HG02623 (cell line): ENCODE data around the gene MYL11.
"Not testable (repeated sequence)": the region's sequence is repeated elsewhere in the genome, so short reads cannot be mapped to it uniquely, and the experiment has no call there.

Experiments
- ATAC-seq: cut with Tn5 transposase; IDR thresholded peaks from one replicate; pipeline ENCODE4 v1.9.1; 2021; ENCODE audit warnings: moderate library complexity; ENCODE audit not compliant: unreplicated experiment

The MYL11 gene

GRCh38 chr16:30395155-30395991 is 20.8 kb downstream of the MYL11 start, which contains the start of gene ZNF48:
Gene ZNF48 (plus strand): TSS chr16:30395420. CDS start chr16:30395795, 375 bp downstream.
- peak; percentile 74 for ATAC-seq

GRCh38 chr16:30395992-30396585 is 21.5 kb downstream of the MYL11 start:
- no peak for ATAC-seq

- not testable (repeated sequence) for ATAC-seq
These were observed 22.0 kb downstream of the MYL11 start for GRCh38 chr16:30396627-30397026.

GRCh38 chr16:30397056-30397455 is 22.5 kb downstream of the MYL11 start:
- no peak for ATAC-seq

GRCh38 chr16:30397776-30398660 is 23.4 kb downstream of the MYL11 start:
- ATAC-seq: no peak

DNA sequence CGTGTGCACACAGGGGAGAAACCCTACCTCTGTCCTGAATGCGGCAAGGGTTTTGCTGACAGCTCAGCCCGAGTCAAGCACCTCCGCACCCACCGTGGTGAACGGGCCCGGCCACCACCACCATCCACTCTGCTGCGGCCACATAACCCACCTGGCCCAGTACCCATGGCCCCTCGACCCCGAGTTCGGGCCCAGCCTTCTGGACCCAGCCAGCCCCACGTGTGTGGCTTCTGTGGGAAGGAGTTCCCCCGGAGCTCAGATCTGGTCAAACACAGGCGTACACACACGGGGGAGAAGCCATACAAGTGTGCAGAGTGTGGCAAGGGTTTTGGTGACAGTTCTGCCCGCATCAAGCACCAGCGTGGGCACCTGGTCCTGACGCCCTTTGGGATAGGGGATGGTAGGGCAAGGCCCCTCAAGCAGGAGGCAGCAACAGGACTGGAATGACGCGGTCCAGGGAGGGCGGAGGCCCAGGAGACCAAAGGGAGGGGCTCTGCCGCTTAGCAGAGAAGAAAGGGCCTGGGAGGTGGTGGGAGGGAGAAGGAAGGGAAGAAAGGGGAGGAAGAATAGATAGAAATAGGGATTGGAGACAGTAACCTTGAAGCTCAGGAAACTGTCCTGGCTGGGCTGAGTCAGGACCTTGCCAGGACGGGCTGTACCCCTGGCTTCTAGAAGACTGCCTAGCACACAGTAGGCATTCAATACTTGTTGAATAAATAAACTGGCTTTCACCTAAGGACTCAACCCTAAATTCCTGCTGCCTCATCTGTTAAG is 24.2 kb downstream of the MYL11 start:
- no peak for ATAC-seq

- no peak for ATAC-seq
These were observed 25.0 kb downstream of the MYL11 start for GRCh38 chr16:30399435-30400186.

DNA sequence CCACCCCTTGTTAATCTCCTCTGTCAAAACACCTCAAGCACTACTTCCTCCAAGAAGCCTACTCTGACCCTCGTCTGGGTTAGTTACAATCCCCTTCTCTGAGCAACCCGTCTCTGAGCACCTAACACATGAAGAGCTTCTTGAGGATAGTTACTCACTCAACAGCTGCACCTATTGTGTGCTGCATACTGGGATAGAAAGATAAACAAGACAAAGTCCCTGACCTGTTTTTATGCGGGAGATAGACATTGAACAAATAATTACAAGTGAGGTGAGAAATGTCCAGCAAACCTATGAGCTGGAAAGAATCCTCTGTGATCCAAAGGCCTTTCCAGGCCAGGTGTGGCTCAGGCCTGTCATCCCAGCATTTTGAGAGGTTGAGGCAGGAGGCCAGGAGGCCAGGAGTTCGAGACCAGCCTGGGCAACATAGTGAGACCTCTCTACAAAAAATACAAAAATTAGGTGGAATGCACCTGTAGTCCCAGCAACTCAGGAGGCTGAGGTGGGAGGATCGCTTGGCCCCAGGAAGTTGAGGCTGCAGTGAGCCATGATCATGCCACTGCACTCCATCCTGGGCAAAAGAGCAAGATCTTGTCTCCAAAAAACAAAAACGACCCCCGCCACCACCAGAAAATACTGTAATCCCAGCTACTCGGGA is 27.3 kb downstream of the MYL11 start:
- ATAC-seq: no peak

DNA sequence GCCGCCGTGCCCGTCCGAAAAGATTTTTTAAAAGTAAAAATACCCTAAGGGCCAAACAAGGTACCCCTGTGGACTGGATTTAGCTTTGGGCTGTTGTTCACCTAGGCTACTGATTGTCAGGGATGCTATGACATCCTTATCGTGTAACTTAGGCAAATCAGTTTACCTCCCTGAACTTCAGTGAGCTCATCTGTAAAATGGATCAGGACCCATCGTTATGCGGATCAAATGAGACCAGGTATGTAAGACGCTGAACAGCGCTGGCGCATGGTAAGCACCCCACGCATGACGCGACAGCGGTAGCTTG is 32.1 kb downstream of the MYL11 start:
- no peak for ATAC-seq

DNA sequence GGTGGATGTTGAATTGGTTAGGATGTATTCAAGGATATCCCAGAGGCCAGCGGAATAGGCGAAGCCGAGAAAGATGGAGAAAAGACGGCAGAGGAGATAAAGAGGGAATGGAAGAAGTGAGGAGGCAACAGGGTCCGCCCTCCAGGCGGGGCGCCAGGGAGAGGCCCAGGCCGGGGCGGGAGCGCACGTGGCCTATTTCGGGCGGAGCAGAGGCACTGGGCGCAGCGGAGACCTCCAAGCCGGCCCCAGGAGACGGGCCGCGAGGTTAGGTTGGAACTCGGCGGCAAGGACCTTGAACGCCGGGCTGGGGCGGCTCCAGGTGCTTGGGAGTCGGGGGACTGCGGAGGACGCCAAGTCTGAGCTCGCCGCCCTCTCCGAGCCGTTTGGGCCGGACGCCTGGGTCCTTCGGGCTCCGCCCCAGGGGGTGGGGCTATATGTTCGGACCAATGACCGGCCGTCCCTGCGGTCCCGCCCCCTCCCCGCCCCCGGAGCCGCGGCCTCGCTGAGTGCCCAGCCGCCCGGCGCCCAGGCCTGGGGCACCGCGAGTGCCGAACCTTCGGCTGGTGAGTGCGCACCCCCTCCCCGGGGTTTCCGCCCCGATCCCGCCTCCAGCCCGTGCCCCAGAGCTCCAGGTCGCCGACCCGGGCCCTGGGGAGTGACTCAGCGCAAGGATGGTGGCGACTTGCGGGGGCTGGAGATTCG is 32.7 kb downstream of the MYL11 start, which contains the start of gene ZNF771:
TSS of gene ZNF771 (plus strand) at position 505 of the 702 bp plus-strand sequence. CDS start 448 bp downstream, outside the sequence.
- ATAC-seq: peak; percentile 80

- ATAC-seq: no peak
These were observed 33.4 kb downstream of the MYL11 start for GRCh38 chr16:30407804-30408534.

- peak; percentile 49 for ATAC-seq
These were observed 34.8 kb downstream of the MYL11 start for GRCh38 chr16:30409125-30410060.

DNA sequence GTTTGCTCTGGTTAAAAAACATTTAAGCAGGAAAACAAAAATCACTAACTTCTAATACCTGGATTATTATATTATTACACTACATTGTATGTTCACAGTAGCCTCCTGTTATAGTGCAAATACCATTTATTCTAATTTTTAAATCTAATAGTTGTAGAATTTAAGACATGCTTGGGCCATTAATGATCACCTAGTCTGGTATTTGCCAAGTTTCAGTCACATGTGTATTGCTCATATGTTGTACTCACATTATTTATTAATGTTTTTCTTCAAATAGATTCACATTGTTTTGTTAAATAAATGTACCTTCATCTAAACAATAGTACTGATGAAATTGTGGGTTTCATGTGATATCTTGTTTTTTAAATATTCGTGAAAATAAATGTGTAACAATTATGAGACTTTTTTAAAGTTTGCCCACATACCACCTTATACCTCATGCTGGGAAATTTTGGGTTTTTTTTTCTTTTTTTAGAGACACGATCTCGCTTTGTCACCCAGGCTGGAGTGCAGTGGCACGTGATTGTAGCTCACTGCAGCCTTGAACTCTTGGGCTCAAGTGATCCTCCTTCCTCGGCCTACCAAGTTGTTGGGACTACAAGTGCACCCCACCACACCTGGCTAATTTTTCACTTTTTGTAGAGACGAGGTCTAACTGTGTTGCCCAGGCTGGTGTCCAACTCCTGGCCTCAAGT is 38.7 kb downstream of the MYL11 start:
- no peak for ATAC-seq

GRCh38 chr16:30414159-30414558 is 39.6 kb downstream of the MYL11 start:
- ATAC-seq: no peak

DNA sequence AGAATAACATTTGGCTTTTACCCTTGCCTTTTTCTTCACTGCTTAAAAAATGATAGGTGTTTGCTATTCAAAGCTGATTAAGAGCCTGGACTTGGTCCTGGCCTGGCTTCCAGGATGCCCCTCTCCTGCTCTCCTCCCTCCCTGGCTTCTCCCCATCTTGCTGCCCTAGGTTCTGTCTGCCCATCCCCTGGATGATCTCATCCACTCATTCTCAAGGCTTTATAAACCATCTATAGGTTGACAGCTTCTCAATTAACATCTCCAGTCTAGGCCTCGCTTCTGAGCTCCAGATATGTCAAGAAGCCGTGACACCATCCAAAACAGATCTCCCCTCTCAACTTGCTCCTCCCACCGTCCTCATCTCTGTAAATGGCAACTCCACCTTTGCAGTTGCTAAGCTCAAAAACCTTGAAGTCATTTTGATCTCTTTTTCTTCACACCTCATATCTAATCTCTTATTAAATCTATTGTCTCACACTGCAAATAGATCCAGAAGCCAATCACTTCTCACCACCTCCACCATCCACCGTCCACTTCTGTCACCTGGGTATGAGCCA is 41.5 kb downstream of the MYL11 start:
- ATAC-seq: no peak
